ENCODE measurements around the gene COL4A3.

GRCh38 chr2:227324995-227325838 is 160.8 kb downstream of the COL4A3 start, which contains the start of gene MFF:
- TF ChIP-seq CTCF (IDR thresholded peaks at IDR 0.05) (peak in 5 of 7 experiments; percentile 15 to 40 (median 31)), POLR2A (IDR thresholded peaks at IDR 0.05) (peak; percentile 78 to 90 (median 89))
